GM18508 (cell line): Measurements from ENCODE around the gene CAAP1.
"Not testable (repeated sequence)": the region's sequence is repeated elsewhere in the genome, so short reads cannot be mapped to it uniquely, and the experiment has no call there.

Experiments used
- ATAC-seq: cut with Tn5 transposase; IDR thresholded peaks from one replicate; pipeline ENCODE4 v1.9.1; 2021; ENCODE audit warnings: moderate number of reproducible peaks; ENCODE audit not compliant: insufficient read depth, unreplicated experiment

The CAAP1 gene, protein sequence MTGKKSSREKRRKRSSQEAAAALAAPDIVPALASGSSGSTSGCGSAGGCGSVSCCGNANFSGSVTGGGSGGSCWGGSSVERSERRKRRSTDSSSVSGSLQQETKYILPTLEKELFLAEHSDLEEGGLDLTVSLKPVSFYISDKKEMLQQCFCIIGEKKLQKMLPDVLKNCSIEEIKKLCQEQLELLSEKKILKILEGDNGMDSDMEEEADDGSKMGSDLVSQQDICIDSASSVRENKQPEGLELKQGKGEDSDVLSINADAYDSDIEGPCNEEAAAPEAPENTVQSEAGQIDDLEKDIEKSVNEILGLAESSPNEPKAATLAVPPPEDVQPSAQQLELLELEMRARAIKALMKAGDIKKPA

GRCh38 chr9:26892251-26893029 is at the start of gene CAAP1:
CAAP1 (minus strand) TSS chr9:26892802; CDS start chr9:26892715, 87 bp downstream.
- ATAC-seq: peak; percentile 84

DNA sequence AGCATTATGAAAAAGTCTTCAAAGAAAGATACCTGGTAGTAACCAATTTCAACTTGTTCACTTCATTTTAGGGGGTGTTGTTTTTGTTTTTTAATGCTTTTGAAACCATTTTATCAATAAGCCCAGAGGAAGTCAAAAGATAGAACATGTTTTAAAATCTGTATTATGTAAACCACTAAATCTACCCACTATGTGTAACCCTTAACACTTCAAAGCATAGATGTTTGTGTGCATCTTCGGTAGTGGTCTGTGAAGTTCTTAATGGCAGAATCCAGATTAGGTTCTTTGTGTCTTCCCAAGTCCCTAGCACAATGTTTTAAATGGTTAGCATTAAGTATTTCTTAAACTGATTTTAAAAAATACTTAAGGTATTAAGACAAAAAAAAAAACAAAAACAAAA is 48.2 kb upstream of the CAAP1 start:
- no peak for ATAC-seq

DNA sequence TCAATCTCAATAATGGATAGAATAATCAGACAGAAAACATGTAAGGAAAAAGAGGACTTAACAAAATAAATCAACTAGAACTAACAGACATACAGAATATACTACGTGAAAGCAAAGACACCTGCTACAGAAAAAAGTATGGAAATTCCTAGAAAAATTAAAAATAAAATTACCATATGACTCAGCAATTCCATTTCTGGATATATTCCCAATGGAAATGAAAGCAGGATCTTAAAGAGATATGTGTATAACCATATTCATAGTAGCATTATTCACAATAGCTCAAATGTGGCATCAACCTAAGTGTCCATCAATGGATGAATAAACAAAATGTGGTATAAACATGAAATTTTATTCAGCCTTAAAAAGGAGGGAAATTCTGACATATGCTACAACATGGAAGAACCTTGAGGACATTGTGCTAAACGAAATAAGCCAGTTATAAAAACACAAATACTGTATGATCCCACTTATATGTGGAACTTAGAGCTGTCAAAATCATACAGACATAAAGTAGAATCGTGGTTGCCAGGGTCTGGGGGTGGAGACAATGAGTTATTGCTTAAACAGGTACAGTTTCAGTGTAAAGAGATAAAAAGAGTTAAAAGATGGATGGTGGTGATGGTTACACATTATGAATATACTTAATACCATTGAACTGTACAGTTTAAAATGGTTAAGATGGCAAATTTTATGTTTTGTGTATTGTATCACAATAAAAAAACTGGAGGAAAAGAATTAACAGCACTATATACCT is 47.5 kb upstream of the CAAP1 start:
- no peak for ATAC-seq

- no peak for ATAC-seq
Measured at GRCh38 chr9:26937816-26938371, 45.3 kb upstream of the CAAP1 start.

- ATAC-seq: no peak
Measured at GRCh38 chr9:26935847-26936246, 43.2 kb upstream of the CAAP1 start.

DNA sequence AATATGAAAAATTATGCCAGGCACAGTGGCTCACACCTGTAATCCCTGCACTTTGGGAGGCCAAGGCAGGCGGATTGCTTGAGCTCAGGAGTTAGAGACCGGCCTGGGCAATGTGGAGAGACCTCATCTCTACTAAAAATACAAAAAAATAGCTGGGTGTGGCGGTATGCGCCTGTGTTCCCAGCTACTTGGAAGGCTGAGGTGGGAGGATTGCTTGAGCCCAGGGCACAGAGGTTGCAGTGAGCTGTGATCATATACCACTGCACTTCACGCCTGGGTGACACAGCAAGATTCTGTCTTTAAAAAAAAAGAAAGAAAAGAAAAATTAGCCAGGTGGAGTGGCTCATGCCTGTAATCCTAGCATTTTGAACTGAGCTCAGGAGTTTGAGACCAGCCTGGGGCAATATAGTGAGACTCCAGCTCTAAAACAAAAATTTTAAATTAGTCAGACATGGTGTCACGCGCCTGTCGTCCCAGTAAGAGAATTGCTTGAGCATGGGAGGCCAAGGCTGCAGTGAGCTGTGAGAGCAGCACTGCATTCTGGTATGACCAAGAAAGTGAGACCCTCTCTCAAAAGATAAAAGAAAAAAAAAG is 36.4 kb upstream of the CAAP1 start:
- ATAC-seq: no peak

GRCh38 chr9:26925609-26926008 is 33.0 kb upstream of the CAAP1 start:
- no peak for ATAC-seq

GRCh38 chr9:26919698-26920097 is 27.1 kb upstream of the CAAP1 start:
- ATAC-seq: no peak

GRCh38 chr9:26913138-26913668 is 20.6 kb upstream of the CAAP1 start:
- no peak for ATAC-seq

DNA sequence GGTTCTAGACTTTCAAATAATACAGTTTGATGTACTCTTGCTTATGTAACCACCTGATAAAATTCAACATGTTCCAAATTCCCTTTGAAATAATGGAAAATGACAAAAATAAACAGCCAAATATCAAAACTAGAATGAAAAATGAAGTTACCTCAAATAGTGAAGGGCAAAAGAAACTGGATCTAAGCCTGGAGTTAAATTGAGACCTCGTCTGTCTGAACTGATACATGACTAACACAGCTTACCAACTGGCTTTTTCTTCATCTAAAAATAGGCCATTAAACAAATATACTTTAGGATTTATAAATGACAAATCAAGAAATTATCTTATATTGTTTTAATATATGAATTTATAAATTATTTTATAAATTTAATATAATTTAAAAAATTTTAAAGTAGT is 12.1 kb upstream of the CAAP1 start:
- ATAC-seq: no peak

- ATAC-seq: no peak
Measured at GRCh38 chr9:26904070-26904469, 11.5 kb upstream of the CAAP1 start.

- ATAC-seq: no peak
Measured at GRCh38 chr9:26893030-26893676, 551 bp upstream of the CAAP1 start.

- ATAC-seq: no peak
Measured at GRCh38 chr9:26891726-26892125, 876 bp downstream of the CAAP1 start.

DNA sequence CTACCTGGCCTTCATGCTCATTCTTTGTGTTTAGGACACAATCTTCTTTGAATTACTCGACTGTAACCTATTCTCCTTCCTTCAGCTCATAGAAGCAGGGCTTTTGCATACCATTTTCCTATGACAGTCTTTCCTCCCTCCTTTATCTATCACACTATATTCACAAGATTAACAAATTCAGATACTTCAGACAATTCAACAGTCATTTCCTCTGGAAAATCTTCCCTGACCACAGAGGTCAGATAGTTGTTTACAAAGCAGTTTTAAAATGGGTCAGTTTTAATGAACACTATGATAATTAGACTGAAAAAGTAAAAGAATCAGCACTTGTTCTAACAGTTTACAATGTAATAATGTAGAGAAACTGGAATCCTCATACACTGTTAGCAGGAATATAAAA is 4.3 kb downstream of the CAAP1 start:
- ATAC-seq: no peak

GRCh38 chr9:26882154-26882553 is 10.4 kb downstream of the CAAP1 start:
- ATAC-seq: no peak

GRCh38 chr9:26880262-26880661 is 12.3 kb downstream of the CAAP1 start:
- no peak for ATAC-seq

GRCh38 chr9:26875155-26875554 is 17.4 kb downstream of the CAAP1 start:
- not testable (repeated sequence) for ATAC-seq

DNA sequence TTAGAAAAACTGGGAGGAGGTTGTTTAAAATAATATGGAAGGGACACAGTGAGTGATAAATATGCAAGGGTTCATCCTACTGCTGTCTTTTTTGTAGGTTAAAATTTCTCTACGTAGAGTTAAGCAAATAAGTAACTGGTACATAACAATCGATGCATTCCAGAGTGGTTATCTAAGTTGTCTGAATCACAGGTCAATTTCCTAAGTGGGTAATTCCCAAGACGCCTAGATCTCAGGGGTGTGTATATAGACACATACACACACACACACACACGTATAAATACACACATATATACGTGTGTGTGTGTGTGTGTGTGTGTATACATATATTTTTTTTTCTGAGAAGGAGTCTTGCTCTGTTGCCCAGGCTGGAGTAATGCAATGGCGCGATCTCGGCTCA is 22.3 kb downstream of the CAAP1 start:
- ATAC-seq: no peak

GRCh38 chr9:26863074-26863473 is 29.5 kb downstream of the CAAP1 start:
- no peak for ATAC-seq
